H9 (cell line): ENCODE measurements around the gene RIOK2. TPM values are rescaled to one million over a fixed set of nuclear protein-coding genes. Genes with fewer than 3 reads are reported as not detected.

ENCODE experiments used
- DNase-seq: peaks from one replicate; pipeline ENCODE4 v3.0.0-alpha.2; 2017
- H2AFZ ChIP-seq: one replicate; pipeline ENCODE4 v1.6.1; 2013; ENCODE audit warnings: mild to moderate bottlenecking, low read length, control low read depth, moderate library complexity
- H2AK5ac ChIP-seq: 2 replicates; pipeline ENCODE4 v1.6.1; 2013; ENCODE audit warnings: low read length, control low read depth, mixed read lengths; ENCODE audit not compliant: insufficient read length
- H2BK120ac ChIP-seq: one replicate; pipeline ENCODE4 v1.6.1; 2013; ENCODE audit warnings: low read depth, mild to moderate bottlenecking, low read length, control low read depth, inconsistent platforms; ENCODE audit not compliant: poor library complexity, severe bottlenecking
- H2BK12ac ChIP-seq: 2 replicates; pipeline ENCODE4 v1.6.1; 2013; ENCODE audit warnings: low read length, control low read depth, mixed read lengths, low read depth; ENCODE audit not compliant: insufficient read length
- H2BK15ac ChIP-seq: 2 replicates; pipeline ENCODE4 v1.6.1; 2013; ENCODE audit warnings: low read depth, low read length, control low read depth
- H2BK20ac ChIP-seq: one replicate; pipeline ENCODE4 v1.6.1; 2013; ENCODE audit warnings: low read depth, mild to moderate bottlenecking, low read length, control low read depth, inconsistent platforms; ENCODE audit not compliant: poor library complexity, severe bottlenecking
- H2BK5ac ChIP-seq: 2 replicates; pipeline ENCODE4 v1.6.1; 2013; ENCODE audit warnings: low read length, control low read depth, mixed read lengths; ENCODE audit not compliant: insufficient read length
- H3K14ac ChIP-seq: 2 replicates; pipeline ENCODE4 v1.6.1; 2013; ENCODE audit warnings: low read length, control low read depth; ENCODE audit not compliant: insufficient read depth
- H3K18ac ChIP-seq: 2 replicates; pipeline ENCODE4 v1.6.1; 2013; ENCODE audit warnings: low read depth, mild to moderate bottlenecking, mixed read lengths, low read length, control low read depth; ENCODE audit not compliant: insufficient read length
- H3K23ac ChIP-seq: 2 replicates; pipeline ENCODE4 v1.6.1; 2013; ENCODE audit warnings: low read length, control low read depth, mixed read lengths, low read depth; ENCODE audit not compliant: insufficient read length
- H3K23me2 ChIP-seq: 2 replicates; pipeline ENCODE4 v1.6.1; 2013; ENCODE audit warnings: low read depth, mild to moderate bottlenecking, mixed read lengths, low read length, control low read depth; ENCODE audit not compliant: insufficient read length, poor library complexity, severe bottlenecking
- H3K27ac ChIP-seq: 2 replicates; pipeline ENCODE4 v1.5.1; 2013; ENCODE audit warnings: low read length, control low read depth, mixed read lengths, low read depth; ENCODE audit not compliant: insufficient read length
- H3K27me3 ChIP-seq: 2 replicates; pipeline ENCODE4 v1.6.1; 2013; ENCODE audit warnings: low read length, control low read depth, inconsistent platforms; ENCODE audit not compliant: insufficient read depth
- H3K4ac ChIP-seq: 2 replicates; pipeline ENCODE4 v1.6.1; 2013; ENCODE audit warnings: low read depth, mild to moderate bottlenecking, control low read depth, inconsistent platforms, low read length, moderate library complexity
- H3K4me1 ChIP-seq: 2 replicates; pipeline ENCODE4 v1.6.1; 2013; ENCODE audit warnings: low read length, control low read depth, inconsistent platforms; ENCODE audit not compliant: insufficient read depth
- H3K4me2 ChIP-seq: 2 replicates; pipeline ENCODE4 v1.6.1; 2013; ENCODE audit warnings: low read length, control low read depth, mixed read lengths; ENCODE audit not compliant: insufficient read length, insufficient read depth
- H3K56ac ChIP-seq: 2 replicates; pipeline ENCODE4 v1.6.1; 2013; ENCODE audit warnings: low read depth, mild to moderate bottlenecking, mixed read lengths, low read length, control low read depth; ENCODE audit not compliant: insufficient read length
- H3K79me1 ChIP-seq: 2 replicates; pipeline ENCODE4 v1.6.1; 2013; ENCODE audit warnings: low read depth, mild to moderate bottlenecking, moderate library complexity, low read length, control low read depth, inconsistent platforms; ENCODE audit not compliant: insufficient read depth, poor library complexity, severe bottlenecking
- H3K79me2 ChIP-seq: 2 replicates; pipeline ENCODE4 v1.6.1; 2013; ENCODE audit warnings: low read length, control low read depth, inconsistent platforms; ENCODE audit not compliant: insufficient read depth
- H3K9ac ChIP-seq: 2 replicates; pipeline ENCODE4 v1.6.1; 2013; ENCODE audit warnings: low read length, control low read depth, mixed read lengths; ENCODE audit not compliant: insufficient read length; ENCODE audit errors: extremely low read depth
- H3K9me3 ChIP-seq: one replicate; pipeline ENCODE4 v1.6.1; 2013; ENCODE audit warnings: low read depth, low read length, inconsistent platforms; ENCODE audit not compliant: control insufficient read depth
- H3T11ph ChIP-seq: one replicate; pipeline ENCODE4 v1.6.1; 2013; ENCODE audit warnings: mild to moderate bottlenecking, low read length, control low read depth, inconsistent platforms
- H4K20me1 ChIP-seq: one replicate; pipeline ENCODE4 v1.6.1; 2013; ENCODE audit not compliant: control insufficient read depth, insufficient read length, insufficient read depth
- H4K5ac ChIP-seq: 2 replicates; pipeline ENCODE4 v1.6.1; 2013; ENCODE audit warnings: low read depth, mild to moderate bottlenecking, mixed read lengths, low read length, control low read depth; ENCODE audit not compliant: insufficient read length
- H4K8ac ChIP-seq: replicated peaks from 2 replicates; pipeline ENCODE4 v1.6.1; 2013; ENCODE audit warnings: low read length, control low read depth, mixed read lengths, low read depth; ENCODE audit not compliant: insufficient read length
- H4K91ac ChIP-seq: 2 replicates; pipeline ENCODE4 v1.6.1; 2013; ENCODE audit warnings: low read depth, mild to moderate bottlenecking, moderate library complexity, mixed read lengths, low read length, control low read depth; ENCODE audit not compliant: insufficient read length
- H3K27ac Mint-ChIP-seq, 3 experiments: 2 replicates in 2 of 3; 3 replicates in 1 of 3; pipeline ENCODE4 v1.8.0; 2020 to 2021; ENCODE audit warnings: mixed read lengths in 3 of 3, mild to moderate bottlenecking in 1 of 3, moderate library complexity in 1 of 3
- H3K27me3 Mint-ChIP-seq: 2 replicates; pipeline ENCODE4 v1.8.0; 2021; ENCODE audit warnings: low read depth, mild to moderate bottlenecking, moderate library complexity, mixed read lengths
- H3K36me3 Mint-ChIP-seq, 3 experiments: 2 replicates in 2 of 3; 3 replicates in 1 of 3; pipeline ENCODE4 v1.8.0; 2020 to 2021; ENCODE audit warnings: low read depth in 3 of 3, mixed read lengths in 3 of 3; ENCODE audit not compliant: insufficient read depth in 1 of 3
- H3K4me1 Mint-ChIP-seq, 2 experiments: 2 replicates each; pipeline ENCODE4 v1.8.0; 2020; ENCODE audit warnings: mixed read lengths in 2 of 2
- H3K4me3 Mint-ChIP-seq, 2 experiments: 2 replicates in 1 of 2; 3 replicates in 1 of 2; pipeline ENCODE4 v1.8.0; 2020 to 2021; ENCODE audit warnings: mild to moderate bottlenecking in 2 of 2, mixed read lengths in 2 of 2, moderate library complexity in 1 of 2
- H3K9me3 Mint-ChIP-seq, 2 experiments: 2 replicates in 1 of 2; 3 replicates in 1 of 2; pipeline ENCODE4 v1.8.0; 2020; ENCODE audit warnings: mild to moderate bottlenecking in 2 of 2, mixed read lengths in 2 of 2, moderate library complexity in 1 of 2
- CTCF ChIP-seq: fragments of 200-600 bp; sonication (generic); conservative IDR thresholded peaks from 3 replicates; pipeline ENCODE4 v1.8.0; 2021; ENCODE audit warnings: antibody characterized with exemption, mild to moderate bottlenecking
- WGBS: extraction: QIAGEN DNeasy Blood & Tissue Kit; methylation state at CpG from one replicate; pipeline ENCODE4 v1.1.7; 2013; ENCODE audit warnings: missing lambda C conversion rate, low lambda C conversion rate, mixed read lengths; ENCODE audit not compliant: insufficient read length; ENCODE audit errors: extremely low coverage; 5-methylcytosine and 5-hydroxymethylcytosine counted together
- total RNA-seq: library from RNA; stranded (reverse); gene quantifications from 2 replicates; pipeline ENCODE4 v1.2.1, GENCODE V29; 2021

The RIOK2 gene
- total RNA-seq, 1 experiment from 2014 or later = 39.5 TPM

- TF ChIP-seq CTCF = no peak
- no peaks in the 10 kb centered on the region for H3K27me3 Mint-ChIP-seq
- Histone ChIP-seq H3K27me3 (no peaks in the 10 kb centered on the region), H3K23me2 (no peaks in the 10 kb centered on the region), H3K27ac (no peak overlapping the region), H3K4ac (no peak overlapping the region), H4K5ac (no peak overlapping the region), H2BK20ac (no peak overlapping the region), H2AFZ (no peak overlapping the region), H3K18ac (no peak overlapping the region), H3K79me2 (no peaks in the 10 kb centered on the region), H3K79me1 (no peaks in the 10 kb centered on the region), H2BK12ac (no peak overlapping the region), H3K4me2 (no peak overlapping the region), H3T11ph (no peak overlapping the region), H2BK5ac (no peak overlapping the region), H3K9ac (no peak overlapping the region), H2BK15ac (no peak overlapping the region), H4K20me1 (no peaks in the 10 kb centered on the region), H3K14ac (no peak overlapping the region), H3K9me3 (no peaks in the 10 kb centered on the region), H3K56ac (no peak overlapping the region), H2BK120ac (no peak overlapping the region), H3K4me1 (no peaks in the 10 kb centered on the region), H4K91ac (no peak overlapping the region), H4K8ac (no peak overlapping the region), H2AK5ac (no peak overlapping the region), H3K23ac (no peak overlapping the region)
- peaks cover 0 to 2% of the 10 kb centered on the region in 2 experiments; a peak in 1 of 5 replicates for H3K9me3 Mint-ChIP-seq
- no peak overlapping the region for H3K27ac Mint-ChIP-seq
- no peak overlapping the region for H3K4me3 Mint-ChIP-seq
- no peak for DNase-seq
- no CpG with 5 or more reads among the region's 4 CpGs for WGBS
- H3K36me3 Mint-ChIP-seq = peaks cover 0 to 3% (median 0%) of the 10 kb centered on the region in 3 experiments; a peak in 2 of 7 replicates
- H3K4me1 Mint-ChIP-seq = peaks cover 29 to 44% of the 10 kb centered on the region in 2 experiments
These were observed 46.6 kb downstream of the RIOK2 start for GRCh38 chr5:97136475-97136874.
